PC-3 (cell line): Measurements from ENCODE around the gene DHX57. TPM values are rescaled to one million over a fixed set of nuclear protein-coding genes. Genes with fewer than 3 reads are reported as not detected.
A peak's percentile ranks its signal among the peaks of the same experiment; 100 is the strongest.
"Not testable (repeated sequence)": the region's sequence is repeated elsewhere in the genome, so short reads cannot be mapped to it uniquely, and the experiment has no call there.

ENCODE experiments used
- ATAC-seq: fragments of 200-7000 bp; cut with Tn5 transposase; 2 replicates; pipeline ENCODE4 v1.9.1; 2020; ENCODE audit warnings: mild to moderate bottlenecking, moderate library complexity
- BruUV-seq: library from RNA; stranded (reverse); fragments of 400-500 nt; replicated peaks from 2 replicates; lab custom pipeline; 2021; lab: Mats Ljungman, UMichigan
- CTCF ChIA-PET: fragments of 300-600 bp; sonication (Branson Sonifier 250); formaldehyde crosslinking; loops from one replicate; lab custom pipeline; 2022; ENCODE audit warnings: antibody characterized with exemption; lab: Charles Lee
- POLR2A ChIA-PET: fragments of 300-600 bp; sonication (Branson Sonifier 250); formaldehyde crosslinking; loops from one replicate; lab custom pipeline; 2022; ENCODE audit warnings: antibody characterized with exemption; ENCODE audit not compliant: unreplicated experiment; lab: Charles Lee
- DNase-seq: peaks from one replicate; pipeline ENCODE4 v3.0.0-alpha.2; 2015
- H2AFZ ChIP-seq: fragments of 300-600 bp; sonication (generic); 2 replicates; pipeline ENCODE4 v1.6.0; 2016; ENCODE audit warnings: antibody characterized with exemption, low read length
- H3F3A ChIP-seq: fragments of 300-600 bp; sonication (generic); one replicate; pipeline ENCODE4 v1.6.0; 2017; ENCODE audit warnings: antibody characterized with exemption, low read length, control low read depth, mild to moderate bottlenecking; ENCODE audit not compliant: unreplicated experiment
- H3K27ac ChIP-seq: fragments of 300-600 bp; sonication (generic); 2 replicates; pipeline ENCODE4 v1.5.1; 2016; ENCODE audit warnings: mild to moderate bottlenecking, low read length
- H3K27me3 ChIP-seq: fragments of 300-600 bp; sonication (generic); 2 replicates; pipeline ENCODE4 v1.6.1; 2016; ENCODE audit warnings: low read length, mixed read lengths
- H3K36me3 ChIP-seq: fragments of 300-600 bp; sonication (generic); 2 replicates; pipeline ENCODE4 v1.6.1; 2016; ENCODE audit warnings: low read depth, mixed run types, low read length, mixed read lengths
- H3K4me1 ChIP-seq: fragments of 300-600 bp; sonication (generic); 2 replicates; pipeline ENCODE4 v1.5.1; 2016; ENCODE audit warnings: low read length; ENCODE audit not compliant: insufficient read depth
- H3K4me2 ChIP-seq: fragments of 300-600 bp; sonication (generic); 2 replicates; pipeline ENCODE4 v1.6.0; 2016; ENCODE audit warnings: low read length
- H3K4me3 ChIP-seq: fragments of 300-600 bp; sonication (generic); 2 replicates; pipeline ENCODE4 v1.5.1; 2016; ENCODE audit warnings: mild to moderate bottlenecking, low read length, mixed read lengths
- H3K79me2 ChIP-seq: fragments of 300-600 bp; sonication (generic); 2 replicates; pipeline ENCODE4 v1.6.1; 2017; ENCODE audit warnings: low read length, mixed read lengths
- H3K9ac ChIP-seq: fragments of 300-600 bp; sonication (generic); 2 replicates; pipeline ENCODE4 v1.6.0; 2016; ENCODE audit warnings: mild to moderate bottlenecking, low read length
- H3K9me2 ChIP-seq: fragments of 300-600 bp; sonication (generic); replicated peaks from 2 replicates; pipeline ENCODE4 v1.6.1; 2016; ENCODE audit warnings: mixed run types, low read length, mixed read lengths
- H3K9me3 ChIP-seq: fragments of 300-600 bp; sonication (generic); 2 replicates; pipeline ENCODE4 v1.6.1; 2016; ENCODE audit warnings: low read length, mixed read lengths
- H4K20me1 ChIP-seq: fragments of 300-600 bp; sonication (generic); 2 replicates; pipeline ENCODE4 v1.6.1; 2016; ENCODE audit warnings: low read length, mixed read lengths
- CTCF ChIP-seq: fragments of 300-600 bp; sonication (generic); conservative IDR thresholded peaks from 2 replicates; pipeline ENCODE4 v1.5.1; 2017; ENCODE audit warnings: antibody characterized with exemption, low read depth, mild to moderate bottlenecking, low read length
- EZH2 ChIP-seq: fragments of 300-600 bp; sonication (generic); IDR thresholded peaks from one replicate; pipeline ENCODE4 v1.6.1; 2017; ENCODE audit warnings: antibody characterized with exemption, mild to moderate bottlenecking, low read length; ENCODE audit not compliant: unreplicated experiment
- EZH2phosphoT487 ChIP-seq: fragments of 300-600 bp; sonication (generic); IDR thresholded peaks from 2 replicates; pipeline ENCODE4 v1.6.1; 2018; ENCODE audit warnings: mild to moderate bottlenecking, antibody characterized with exemption, low read length, borderline replicate concordance
- intact Hi-C: fragments of 100-400 bp; cut with micrococcal nuclease; formaldehyde crosslinking; loops from 2 replicates; pipeline ENCODE4 v1.9.0; 2023
- total RNA-seq: library from RNA; depleted of rRNA; stranded (reverse); fragments of >200 nt; gene quantifications from 2 replicates; pipeline ENCODE4 v1.2.3, GENCODE V29; 2014

The DHX57 gene
- total RNA-seq, 1 experiment from 2014 or later: 17.5 TPM

DNA sequence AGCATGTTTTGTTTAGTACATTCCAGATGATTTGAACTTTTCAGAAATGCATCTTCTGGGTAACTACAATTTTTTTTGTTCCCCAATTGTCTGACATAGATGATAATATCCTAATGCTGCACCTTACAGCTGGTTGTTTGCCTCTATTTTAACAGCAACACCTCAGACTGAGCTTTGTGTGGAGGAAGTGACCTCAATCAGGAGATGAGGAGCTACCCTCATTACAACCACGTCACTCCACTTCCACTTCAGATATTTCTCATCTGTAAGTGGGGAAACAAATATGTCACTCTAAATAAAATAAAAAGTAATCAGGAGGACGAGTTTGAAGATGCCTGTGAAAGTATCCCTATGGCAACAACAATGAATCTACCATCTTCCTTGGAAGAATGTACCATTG, 112.5 kb downstream of the DHX57 start:
- DNase-seq: no peak
- H3F3A ChIP-seq: no peaks in the 10 kb centered on the region
- CTCF ChIA-PET: no interaction called here
- no TSS peak for BruUV-seq
- ATAC-seq: no peak
- TF ChIP-seq EZH2phosphoT487: no peak
- TF ChIP-seq CTCF: no peak
- TF ChIP-seq EZH2: no peak
- no peaks in the 10 kb centered on the region for H3K9me2 ChIP-seq
- H3K4me3 ChIP-seq: no peak overlapping the region
- H3K9ac ChIP-seq: no peak overlapping the region
- no peaks in the 10 kb centered on the region for H3K9me3 ChIP-seq
- POLR2A ChIA-PET: interaction anchor here (0.6 kb wide), 1 partner anchor 144 kb away, joined by 4 read pairs; no protein-coding TSS in a partner anchor
- H3K79me2 ChIP-seq: no peaks in the 10 kb centered on the region
- H3K4me1 ChIP-seq: peaks cover 29% of the 10 kb centered on the region
- no peak overlapping the region for H3K4me2 ChIP-seq
- no peaks in the 10 kb centered on the region for H4K20me1 ChIP-seq
- H2AFZ ChIP-seq: no peak overlapping the region
- no peaks in the 10 kb centered on the region for H3K36me3 ChIP-seq
- no peaks in the 10 kb centered on the region for H3K27me3 ChIP-seq
- no peak overlapping the region for H3K27ac ChIP-seq
- intact Hi-C loops: no loop called here

DNA sequence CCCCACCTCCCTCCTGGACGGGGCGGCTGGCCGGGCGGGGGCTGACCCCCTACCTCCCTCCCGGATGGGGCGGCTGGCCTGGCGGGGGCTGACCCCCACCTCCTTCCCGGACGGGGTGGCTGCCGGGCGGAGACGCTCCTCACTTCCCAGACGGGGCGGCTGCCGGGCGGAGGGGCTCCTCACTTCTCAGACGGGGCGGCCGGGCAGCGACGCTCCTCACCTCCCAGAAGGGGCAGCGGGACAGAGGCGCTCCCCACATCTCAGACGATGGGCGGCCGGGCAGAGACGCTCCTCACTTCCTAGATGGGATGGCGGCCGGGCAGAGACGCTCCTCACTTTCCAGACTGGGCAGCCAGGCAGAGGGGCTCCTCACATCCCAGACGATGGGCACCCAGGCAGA, 119.8 kb downstream of the DHX57 start:
- POLR2A ChIA-PET, H3K9ac ChIP-seq, CTCF ChIA-PET, H3F3A ChIP-seq, H3K79me2 ChIP-seq, H3K9me3 ChIP-seq, BruUV-seq, intact Hi-C loops, H3K4me3 ChIP-seq, H3K27me3 ChIP-seq, ATAC-seq, H3K27ac ChIP-seq, H3K4me2 ChIP-seq, H3K36me3 ChIP-seq, H2AFZ ChIP-seq, DNase-seq, H3K4me1 ChIP-seq, H3K9me2 ChIP-seq, H4K20me1 ChIP-seq: not testable (repeated sequence)

- intact Hi-C loops: loop anchor here (5.0 kb wide), 1 partner anchor 377 kb away; the partner anchor contains the start of gene ATL2
- no peaks in the 10 kb centered on the region for H3K9me3 ChIP-seq
- no peaks in the 10 kb centered on the region for H3K9me2 ChIP-seq
- peaks cover 17% of the 10 kb centered on the region for H3K79me2 ChIP-seq
- TF ChIP-seq CTCF: no peak
- TF ChIP-seq EZH2phosphoT487: no peak
- no peak for TF ChIP-seq EZH2
- ChIA-PET CTCF (interaction anchor here (0.6 kb wide), 1 partner anchor 172 kb away, joined by 3 read pairs; no protein-coding TSS in a partner anchor), POLR2A (no interaction called here)
- H3K9ac ChIP-seq: no peak overlapping the region
- H3K4me1 ChIP-seq: peaks cover 6% of the 10 kb centered on the region
- no TSS peak for BruUV-seq
- 0 out of 2 replicates have a peak overlapping the region, but pooled peaks have one; percentile 49 for H3K4me3 ChIP-seq
- no peaks in the 10 kb centered on the region for H3F3A ChIP-seq
- ATAC-seq: no peak
- H3K4me2 ChIP-seq: peak overlapping the region; percentile 65
- DNase-seq: no peak
- H3K27ac ChIP-seq: no peak overlapping the region
- peak overlapping the region; percentile 59 for H2AFZ ChIP-seq
- H3K27me3 ChIP-seq: no peaks in the 10 kb centered on the region
- peaks cover 7% of the 10 kb centered on the region for H3K36me3 ChIP-seq
- H4K20me1 ChIP-seq: peaks cover 11% of the 10 kb centered on the region
Measured at GRCh38 chr2:38754506-38754905, 121.2 kb downstream of the DHX57 start.
